Measurements from ENCODE around the gene TUBG2. TPM values are rescaled to one million over a fixed set of nuclear protein-coding genes. Genes with fewer than 3 reads are reported as not detected.

TUBG2 gene
- total RNA-seq, 4 donors from 2014 or later, result 25.3 to 40.2 (median 38.1) TPM

DNA sequence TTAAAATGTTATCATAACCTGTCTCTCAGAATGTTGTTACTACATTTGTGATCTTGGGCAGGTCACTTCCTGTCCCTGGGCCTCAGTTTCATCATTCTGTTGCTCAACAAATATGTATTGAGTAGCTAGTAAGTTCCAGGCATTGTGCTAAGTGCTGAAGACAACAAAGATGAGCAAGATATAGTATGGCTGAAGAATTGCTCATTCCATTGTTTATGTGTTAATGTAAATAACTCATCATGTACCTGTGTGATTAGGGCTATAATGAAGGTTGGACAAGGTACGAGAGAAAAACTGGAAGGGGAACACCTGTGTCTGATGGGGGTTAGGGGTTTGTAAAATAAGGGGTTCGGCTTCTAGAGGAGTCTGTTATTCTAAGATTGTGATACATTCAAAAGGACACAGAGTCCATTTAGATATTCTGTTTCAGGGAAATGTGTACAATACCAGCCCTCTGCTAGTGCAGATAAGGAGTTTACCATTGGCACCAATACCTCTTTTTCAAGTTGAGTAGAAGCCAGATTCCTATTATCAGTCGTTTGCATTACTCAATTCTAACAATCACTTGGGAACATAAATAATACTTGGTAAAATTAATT is 29.6 kb upstream of the TUBG2 start:
- H3K9me3 ChIP-seq, result no peaks in the 10 kb centered on the region
- DNase-seq (ENCODE audit: extremely low spot score), result no peak
- WGBS, result 79% methylated on average over 3 of the region's 3 CpGs
- no peaks in the 10 kb centered on the region for H3K27me3 ChIP-seq
- no peaks in the 10 kb centered on the region for H3K4me1 ChIP-seq
- H3K4me3 ChIP-seq, result no peak overlapping the region
- TF ChIP-seq, protein P1, sequence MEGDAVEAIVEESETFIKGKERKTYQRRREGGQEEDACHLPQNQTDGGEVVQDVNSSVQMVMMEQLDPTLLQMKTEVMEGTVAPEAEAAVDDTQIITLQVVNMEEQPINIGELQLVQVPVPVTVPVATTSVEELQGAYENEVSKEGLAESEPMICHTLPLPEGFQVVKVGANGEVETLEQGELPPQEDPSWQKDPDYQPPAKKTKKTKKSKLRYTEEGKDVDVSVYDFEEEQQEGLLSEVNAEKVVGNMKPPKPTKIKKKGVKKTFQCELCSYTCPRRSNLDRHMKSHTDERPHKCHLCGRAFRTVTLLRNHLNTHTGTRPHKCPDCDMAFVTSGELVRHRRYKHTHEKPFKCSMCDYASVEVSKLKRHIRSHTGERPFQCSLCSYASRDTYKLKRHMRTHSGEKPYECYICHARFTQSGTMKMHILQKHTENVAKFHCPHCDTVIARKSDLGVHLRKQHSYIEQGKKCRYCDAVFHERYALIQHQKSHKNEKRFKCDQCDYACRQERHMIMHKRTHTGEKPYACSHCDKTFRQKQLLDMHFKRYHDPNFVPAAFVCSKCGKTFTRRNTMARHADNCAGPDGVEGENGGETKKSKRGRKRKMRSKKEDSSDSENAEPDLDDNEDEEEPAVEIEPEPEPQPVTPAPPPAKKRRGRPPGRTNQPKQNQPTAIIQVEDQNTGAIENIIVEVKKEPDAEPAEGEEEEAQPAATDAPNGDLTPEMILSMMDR (IDR thresholded peaks at IDR 0.05), result no peak
- no peak for TF ChIP-seq EP300 (IDR thresholded peaks at IDR 0.05)
- intact Hi-C loops (cut with DNase I), result no loop called here
- no peak overlapping the region for H3K27ac ChIP-seq (replicated peaks in 1 of 4)
- no peaks in the 10 kb centered on the region for H3K36me3 ChIP-seq

GRCh38 chr17:42632949-42633444 is 26.1 kb upstream of the TUBG2 start:
- no peak for DNase-seq (ENCODE audit: extremely low spot score)
- TF ChIP-seq EP300 (IDR thresholded peaks at IDR 0.05) (no peak), POLR2A (IDR thresholded peaks at IDR 0.05; ENCODE audit: low read depth) (no peak), POLR2AphosphoS5 (IDR thresholded peaks at IDR 0.05) (no peak)
- TF ChIP-seq, protein P1 (IDR thresholded peaks at IDR 0.05), result no peak
- intact Hi-C loops (cut with DNase I), result no loop called here
- Histone ChIP-seq H3K36me3 (no peaks in the 10 kb centered on the region), H3K4me3 (no peak overlapping the region), H3K27ac (replicated peaks in 1 of 4) (no peak overlapping the region), H3K9me3 (no peaks in the 10 kb centered on the region), H3K4me1 (no peaks in the 10 kb centered on the region), H3K27me3 (no peaks in the 10 kb centered on the region)
- 77% methylated on average over 9 of the region's 9 CpGs for WGBS

DNA sequence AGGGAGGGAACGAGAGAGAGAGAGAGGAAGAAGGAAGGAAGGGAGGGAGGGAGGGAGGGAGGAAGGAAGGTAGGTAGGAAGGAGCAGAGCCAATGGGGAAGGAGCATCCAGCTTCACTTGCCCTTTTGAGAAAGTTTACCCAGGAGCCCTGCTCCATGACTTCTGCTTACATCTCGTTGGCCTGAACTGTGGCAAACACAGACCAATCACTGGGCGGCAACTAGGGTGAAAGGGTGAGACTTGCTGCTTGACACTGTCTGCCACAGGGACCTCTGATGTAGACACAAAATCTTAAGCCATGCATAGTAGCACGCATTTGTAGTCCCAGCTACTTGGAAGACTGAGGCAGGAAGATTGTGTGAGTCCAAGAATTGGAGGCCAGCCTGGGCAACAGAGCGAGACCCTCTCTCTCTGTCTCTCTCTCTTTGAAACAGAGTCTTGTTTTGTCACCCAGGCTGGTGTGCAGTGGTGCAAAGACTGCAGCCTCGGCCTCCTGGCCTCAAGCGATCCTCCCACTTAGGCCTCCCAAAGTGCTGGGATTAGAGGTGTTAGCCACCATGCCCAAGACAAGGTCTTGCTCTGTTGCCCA is 19.5 kb upstream of the TUBG2 start:
- H3K4me3 ChIP-seq, result no peak overlapping the region
- no peak for DNase-seq (ENCODE audit: extremely low spot score)
- no peaks in the 10 kb centered on the region for H3K27me3 ChIP-seq
- H3K4me1 ChIP-seq, result no peaks in the 10 kb centered on the region
- H3K36me3 ChIP-seq, result no peaks in the 10 kb centered on the region
- no peak overlapping the region for H3K27ac ChIP-seq (replicated peaks in 1 of 4)
- intact Hi-C loops (cut with DNase I), result no loop called here
- WGBS, result 80% methylated on average over 6 of the region's 7 CpGs
- H3K9me3 ChIP-seq, result no peaks in the 10 kb centered on the region
- TF ChIP-seq POLR2AphosphoS5 (IDR thresholded peaks at IDR 0.05) (no peak), EP300 (IDR thresholded peaks at IDR 0.05) (no peak), POLR2A (IDR thresholded peaks at IDR 0.05; ENCODE audit: low read depth) (no peak)
- TF ChIP-seq, protein P1 (IDR thresholded peaks at IDR 0.05), result no peak

DNA sequence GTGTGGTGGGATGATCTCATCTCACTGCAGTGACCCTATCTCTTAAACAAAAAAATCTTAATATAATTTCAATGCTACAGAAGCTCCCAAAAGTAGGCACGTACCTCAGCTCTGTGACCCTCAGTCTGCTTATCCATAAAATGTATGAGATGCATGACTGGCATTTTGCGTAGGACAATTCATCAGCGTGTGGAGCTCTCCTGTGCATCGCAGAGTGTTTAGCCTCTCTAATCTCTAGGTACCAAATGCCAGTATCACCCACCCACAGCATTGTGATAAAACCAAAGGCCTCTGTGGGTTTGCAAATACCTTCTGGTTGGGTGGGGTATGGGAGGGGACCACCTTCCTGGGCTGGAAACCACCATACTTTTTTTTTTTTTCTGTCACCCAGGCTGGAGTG is 19.0 kb upstream of the TUBG2 start:
- no peak overlapping the region for H3K4me3 ChIP-seq
- no peak for DNase-seq (ENCODE audit: extremely low spot score)
- H3K27me3 ChIP-seq, result no peaks in the 10 kb centered on the region
- TF ChIP-seq EP300 (IDR thresholded peaks at IDR 0.05) (no peak), POLR2AphosphoS5 (IDR thresholded peaks at IDR 0.05) (no peak), POLR2A (IDR thresholded peaks at IDR 0.05; ENCODE audit: low read depth) (no peak)
- TF ChIP-seq, protein P1 (IDR thresholded peaks at IDR 0.05), result no peak
- H3K9me3 ChIP-seq, result no peaks in the 10 kb centered on the region
- intact Hi-C loops (cut with DNase I), result no loop called here
- WGBS, result 92% methylated on average over 4 of the region's 4 CpGs
- H3K27ac ChIP-seq (replicated peaks in 1 of 4), result no peak overlapping the region
- no peaks in the 10 kb centered on the region for H3K36me3 ChIP-seq
- H3K4me1 ChIP-seq, result no peaks in the 10 kb centered on the region

DNA sequence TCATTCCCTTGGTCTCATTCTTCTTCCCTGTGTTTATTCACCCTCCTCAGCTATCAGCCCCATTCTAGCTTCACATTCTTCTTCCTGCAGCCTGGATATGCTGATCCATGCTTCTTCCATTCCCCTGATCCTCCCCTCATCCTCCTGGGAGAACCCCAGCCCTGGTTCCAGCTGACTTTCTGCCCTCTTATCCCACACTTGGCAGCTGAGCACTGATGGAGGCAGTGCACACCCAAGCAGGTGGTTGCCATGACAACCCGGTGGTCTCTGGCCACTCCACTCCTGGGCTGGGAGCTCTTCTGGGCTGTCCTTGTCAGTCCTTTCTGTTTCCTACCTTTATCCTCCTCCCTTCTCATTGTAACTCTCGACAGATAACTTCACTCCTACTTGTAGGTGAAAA is 16.7 kb upstream of the TUBG2 start:
- Histone ChIP-seq H3K27me3 (no peaks in the 10 kb centered on the region), H3K27ac (replicated peaks in 1 of 4) (no peak overlapping the region), H3K9me3 (no peaks in the 10 kb centered on the region), H3K4me1 (no peaks in the 10 kb centered on the region), H3K36me3 (no peaks in the 10 kb centered on the region), H3K4me3 (no peak overlapping the region)
- DNase-seq (ENCODE audit: extremely low spot score), result no peak
- intact Hi-C loops (cut with DNase I), result no loop called here
- WGBS, result 42% methylated on average over 2 of the region's 2 CpGs
- TF ChIP-seq POLR2A (IDR thresholded peaks at IDR 0.05; ENCODE audit: low read depth) (no peak), POLR2AphosphoS5 (IDR thresholded peaks at IDR 0.05) (no peak), EP300 (IDR thresholded peaks at IDR 0.05) (no peak)
- TF ChIP-seq, protein P1 (IDR thresholded peaks at IDR 0.05), result no peak

All from esophagus muscularis mucosa (tissue), 4 donors.